Measurements from ENCODE around the gene NEK10. TPM values are rescaled to one million over a fixed set of nuclear protein-coding genes. Genes with fewer than 3 reads are reported as not detected.

Gene NEK10
- total RNA-seq, 3 donors from 2014 or later (not counting 1 experiment from before 2014, with no cell fraction given), result 0.68 to 1.6 (median 0.80) TPM

DNA sequence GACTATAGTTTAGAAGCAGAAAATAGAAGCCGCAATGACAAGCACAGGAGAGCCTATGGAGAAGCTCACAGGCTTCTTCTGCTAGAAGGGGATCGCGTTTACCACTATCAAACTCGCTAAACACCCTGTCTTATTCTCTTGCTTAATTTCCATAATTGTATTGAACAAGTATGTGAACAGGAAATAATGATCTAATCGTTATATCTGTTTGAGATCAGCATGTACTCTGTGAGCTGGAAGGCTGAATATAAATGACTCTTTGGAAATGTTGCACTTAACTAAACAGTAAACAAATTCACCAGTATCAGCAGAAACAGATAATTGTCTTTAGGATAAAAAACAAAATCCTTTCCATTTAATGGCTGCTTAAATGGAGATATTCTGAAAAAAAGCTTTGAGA is 15.0 kb downstream of the NEK10 start:
- Mint-ChIP-seq H3K4me1 (peaks cover 12 to 25% of the 10 kb centered on the region in 2 donors), H3K27ac (no peak overlapping the region), H3K4me3 (no peak overlapping the region), H3K27me3 (ENCODE audit: low read depth in 2 of 2) (no peaks in the 10 kb centered on the region), H3K36me3 (no peaks in the 10 kb centered on the region), H3K9me3 (no peaks in the 10 kb centered on the region)
- Histone ChIP-seq H3K4me3 (ENCODE audit: low read length) (no peak overlapping the region), H3K36me3 (ENCODE audit: control insufficient read depth, insufficient read depth, low read length) (no peaks in the 10 kb centered on the region), H3K9me3 (ENCODE audit: control insufficient read depth, insufficient read depth, low read length) (no peaks in the 10 kb centered on the region), H3K4me1 (ENCODE audit: control insufficient read depth, insufficient read depth, low read length) (peaks cover 5% of the 10 kb centered on the region), H3K27me3 (ENCODE audit: control insufficient read depth, insufficient read depth, low read length) (no peaks in the 10 kb centered on the region), H3K27ac (ENCODE audit: low read length) (no peak overlapping the region)
- intact Hi-C loops (cut with micrococcal nuclease), result no loop called here
- DNase-seq (no peak), ATAC-seq (no peak)
- TF ChIP-seq, protein P1, sequence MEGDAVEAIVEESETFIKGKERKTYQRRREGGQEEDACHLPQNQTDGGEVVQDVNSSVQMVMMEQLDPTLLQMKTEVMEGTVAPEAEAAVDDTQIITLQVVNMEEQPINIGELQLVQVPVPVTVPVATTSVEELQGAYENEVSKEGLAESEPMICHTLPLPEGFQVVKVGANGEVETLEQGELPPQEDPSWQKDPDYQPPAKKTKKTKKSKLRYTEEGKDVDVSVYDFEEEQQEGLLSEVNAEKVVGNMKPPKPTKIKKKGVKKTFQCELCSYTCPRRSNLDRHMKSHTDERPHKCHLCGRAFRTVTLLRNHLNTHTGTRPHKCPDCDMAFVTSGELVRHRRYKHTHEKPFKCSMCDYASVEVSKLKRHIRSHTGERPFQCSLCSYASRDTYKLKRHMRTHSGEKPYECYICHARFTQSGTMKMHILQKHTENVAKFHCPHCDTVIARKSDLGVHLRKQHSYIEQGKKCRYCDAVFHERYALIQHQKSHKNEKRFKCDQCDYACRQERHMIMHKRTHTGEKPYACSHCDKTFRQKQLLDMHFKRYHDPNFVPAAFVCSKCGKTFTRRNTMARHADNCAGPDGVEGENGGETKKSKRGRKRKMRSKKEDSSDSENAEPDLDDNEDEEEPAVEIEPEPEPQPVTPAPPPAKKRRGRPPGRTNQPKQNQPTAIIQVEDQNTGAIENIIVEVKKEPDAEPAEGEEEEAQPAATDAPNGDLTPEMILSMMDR (IDR thresholded peaks at IDR 0.05), result no peak
- 87% methylated on average over 3 of the region's 5 CpGs for WGBS (ENCODE audit: insufficient coverage)

- Histone ChIP-seq H3K9me3 (ENCODE audit: control insufficient read depth, insufficient read depth, low read length) (no peaks in the 10 kb centered on the region), H3K27ac (ENCODE audit: low read length) (no peak overlapping the region), H3K27me3 (ENCODE audit: control insufficient read depth, insufficient read depth, low read length) (no peaks in the 10 kb centered on the region), H3K4me1 (ENCODE audit: control insufficient read depth, insufficient read depth, low read length) (no peaks in the 10 kb centered on the region), H3K4me3 (ENCODE audit: low read length) (no peak overlapping the region), H3K36me3 (ENCODE audit: control insufficient read depth, insufficient read depth, low read length) (no peaks in the 10 kb centered on the region)
- Mint-ChIP-seq H3K27me3 (ENCODE audit: low read depth in 2 of 2) (no peaks in the 10 kb centered on the region), H3K4me3 (no peak overlapping the region), H3K9me3 (no peaks in the 10 kb centered on the region), H3K36me3 (no peaks in the 10 kb centered on the region), H3K4me1 (peaks cover 20 to 23% of the 10 kb centered on the region in 2 donors), H3K27ac (no peak overlapping the region)
- intact Hi-C loops (cut with micrococcal nuclease), result no loop called here
- ATAC-seq (no peak), DNase-seq (no peak)
- 100% methylated on average over 1 of the region's 1 CpG for WGBS (ENCODE audit: insufficient coverage)
- TF ChIP-seq, protein P1 (IDR thresholded peaks at IDR 0.05), result no peak
Measured at GRCh38 chr3:27353221-27353620, 16.0 kb downstream of the NEK10 start.

- H3K36me3 Mint-ChIP-seq, result no peaks in the 10 kb centered on the region
- intact Hi-C loops (cut with micrococcal nuclease), result no loop called here
- H3K9me3 Mint-ChIP-seq, result no peaks in the 10 kb centered on the region
- H3K4me1 Mint-ChIP-seq, result peaks cover 15 to 20% of the 10 kb centered on the region in 2 donors
- DNase-seq (no peak), ATAC-seq (no peak)
- H3K4me3 ChIP-seq (ENCODE audit: low read length), result no peak overlapping the region
- no peaks in the 10 kb centered on the region for H3K27me3 ChIP-seq (ENCODE audit: control insufficient read depth, insufficient read depth, low read length)
- no peak overlapping the region for H3K27ac ChIP-seq (ENCODE audit: low read length)
- no peak overlapping the region for H3K27ac Mint-ChIP-seq
- no peaks in the 10 kb centered on the region for H3K27me3 Mint-ChIP-seq (ENCODE audit: low read depth in 2 of 2)
- H3K36me3 ChIP-seq (ENCODE audit: control insufficient read depth, insufficient read depth, low read length), result no peaks in the 10 kb centered on the region
- no peaks in the 10 kb centered on the region for H3K4me1 ChIP-seq (ENCODE audit: control insufficient read depth, insufficient read depth, low read length)
- H3K9me3 ChIP-seq (ENCODE audit: control insufficient read depth, insufficient read depth, low read length), result no peaks in the 10 kb centered on the region
- WGBS (ENCODE audit: insufficient coverage), result 76% methylated on average over 3 of the region's 3 CpGs
- TF ChIP-seq, protein P1 (IDR thresholded peaks at IDR 0.05), result no peak
- no peak overlapping the region for H3K4me3 Mint-ChIP-seq
Measured at GRCh38 chr3:27352047-27352446, 17.1 kb downstream of the NEK10 start.

- intact Hi-C loops (cut with micrococcal nuclease), result no loop called here
- H3K4me1 ChIP-seq (ENCODE audit: control insufficient read depth, insufficient read depth, low read length), result no peaks in the 10 kb centered on the region
- Mint-ChIP-seq H3K9me3 (no peaks in the 10 kb centered on the region), H3K4me1 (peaks cover 21 to 24% of the 10 kb centered on the region in 2 donors), H3K36me3 (no peaks in the 10 kb centered on the region), H3K4me3 (peak overlapping the region; percentile 76), H3K27me3 (ENCODE audit: low read depth in 2 of 2) (no peaks in the 10 kb centered on the region), H3K27ac (peak overlapping the region; percentile 65 to 74)
- no peaks in the 10 kb centered on the region for H3K9me3 ChIP-seq (ENCODE audit: control insufficient read depth, insufficient read depth, low read length)
- peak in 2 of 3 donors; percentile 50 to 61 for ATAC-seq
- H3K36me3 ChIP-seq (ENCODE audit: control insufficient read depth, insufficient read depth, low read length), result no peaks in the 10 kb centered on the region
- WGBS (ENCODE audit: insufficient coverage), result 46% methylated on average over 3 of the region's 3 CpGs
- TF ChIP-seq, protein P1 (IDR thresholded peaks at IDR 0.05), result no peak
- H3K27me3 ChIP-seq (ENCODE audit: control insufficient read depth, insufficient read depth, low read length), result no peaks in the 10 kb centered on the region
- peak in 1 of 2 donors; percentile 6 for DNase-seq
- H3K27ac ChIP-seq (ENCODE audit: low read length), result peak overlapping the region; percentile 41
- no peak overlapping the region for H3K4me3 ChIP-seq (ENCODE audit: low read length)
Measured at GRCh38 chr3:27349832-27350231, 19.4 kb downstream of the NEK10 start.
